Colon (tissue), 2 donors: ENCODE measurements around the gene ARRB2.

Experiments
- FAIRE-seq: peaks from 2 replicates; lab custom pipeline; 2012; peaks lifted over from hg19 to GRCh38; lab: Jason Lieb, UNC
- donor health status: control.
- donor health status: control.

ARRB2 gene

DNA sequence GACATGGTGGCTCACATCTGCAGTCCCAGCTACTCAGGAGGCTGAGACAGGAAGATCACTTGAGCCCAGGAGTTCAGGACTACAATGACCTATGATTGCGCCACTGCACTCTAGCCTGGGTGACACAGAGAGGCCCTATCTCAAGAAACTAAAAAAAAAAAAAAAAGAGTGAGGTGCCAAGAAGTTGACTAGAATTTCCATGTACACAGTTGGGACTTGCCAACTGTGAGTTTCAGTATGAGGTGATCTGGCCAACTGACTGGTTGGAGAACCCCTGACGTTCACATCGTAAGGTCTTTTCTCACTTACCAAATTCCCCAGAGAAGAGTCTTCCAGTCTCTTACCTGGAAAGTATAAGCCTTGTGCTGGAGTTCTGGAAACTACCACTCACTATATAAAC, 17.7 kb downstream of the ARRB2 start:
- no peak for FAIRE-seq

DNA sequence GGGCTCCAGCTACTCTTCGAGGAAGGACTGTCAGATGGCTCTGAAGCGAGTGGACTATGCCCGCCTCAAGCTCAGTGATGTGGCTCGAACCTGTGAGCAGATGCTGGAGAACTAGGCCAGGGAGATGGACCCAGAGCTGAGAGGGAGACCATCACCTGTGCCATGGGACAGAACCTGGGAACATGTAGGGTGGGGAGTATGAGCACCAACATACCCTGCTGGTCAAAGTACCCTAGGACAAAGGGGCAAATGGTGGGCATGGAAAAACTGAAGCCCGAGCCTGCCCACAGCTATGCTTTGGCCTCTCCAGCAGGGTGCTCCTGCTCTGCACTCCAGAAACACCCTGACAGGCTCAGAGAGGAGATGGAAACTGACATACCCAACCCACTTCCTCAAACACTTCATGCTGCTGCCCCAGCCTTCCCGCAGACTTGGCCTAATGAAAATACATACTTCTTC, 22.7 kb downstream of the ARRB2 start:
- FAIRE-seq = no peak

DNA sequence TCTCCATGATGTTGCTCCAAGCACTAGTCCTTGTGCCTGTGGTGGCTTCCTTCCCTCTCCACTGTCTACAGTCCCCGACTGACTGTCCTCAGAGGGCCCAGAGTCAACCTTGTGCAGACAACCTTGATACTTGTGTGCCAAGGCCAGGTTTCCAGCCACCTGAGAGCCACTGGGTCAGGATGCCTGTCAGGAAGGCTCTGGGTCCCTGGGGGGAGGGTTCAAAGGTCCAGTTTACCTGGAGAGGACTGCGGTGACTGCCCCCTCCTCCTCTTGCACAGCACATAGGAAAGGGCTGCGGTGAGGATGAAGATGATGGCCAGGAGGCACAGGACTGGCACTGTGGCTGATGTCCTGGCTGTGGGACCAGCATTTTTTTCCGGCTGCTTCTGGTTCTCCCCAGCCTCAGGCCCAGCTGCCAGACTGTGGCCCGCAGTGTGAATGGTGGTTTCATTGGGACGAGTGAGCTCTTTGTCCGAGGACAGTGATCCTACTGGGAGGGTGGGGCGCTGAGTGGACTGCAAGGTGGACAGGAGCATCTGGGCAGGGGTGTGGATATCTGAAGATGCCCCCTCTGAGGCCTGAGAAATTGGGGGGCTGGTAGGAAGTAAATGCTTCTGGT, 24.5 kb downstream of the ARRB2 start:
- FAIRE-seq = no peak

DNA sequence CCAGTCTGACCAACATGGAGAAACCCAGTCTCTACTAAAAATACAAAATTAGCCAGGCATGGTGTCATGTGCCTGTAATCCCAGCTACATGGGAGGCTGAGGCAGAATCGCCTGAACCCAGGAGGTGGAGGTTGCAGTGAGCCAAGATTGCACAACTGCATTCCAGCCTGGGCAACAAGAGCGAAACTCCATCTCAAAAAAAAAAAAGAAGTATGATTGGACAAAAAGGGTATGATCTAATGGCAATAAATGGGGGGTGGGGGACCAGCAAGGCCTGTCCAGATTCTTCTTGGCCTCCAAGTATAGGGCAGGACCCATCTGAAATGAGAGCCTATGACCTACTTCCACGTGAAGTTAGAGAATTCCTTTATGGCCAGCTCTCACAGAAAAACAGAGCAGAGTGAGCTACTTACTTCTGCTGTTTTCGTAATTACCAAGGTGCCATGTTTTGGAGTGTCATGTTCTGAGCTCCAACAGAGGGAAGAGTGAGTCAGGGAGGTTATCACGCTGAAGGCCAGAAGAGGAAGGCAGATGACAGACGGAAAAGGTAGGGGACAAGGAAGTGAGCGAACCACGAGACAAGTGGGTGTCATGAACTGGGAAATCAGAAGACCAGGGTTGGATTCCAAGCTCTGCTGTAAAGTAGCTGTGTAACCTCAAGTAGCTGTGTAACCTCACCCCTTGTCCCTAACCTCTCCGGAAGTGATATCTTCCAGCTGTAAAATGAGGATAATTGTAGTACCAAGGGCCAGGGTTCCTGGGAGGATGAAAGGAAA, 25.6 kb downstream of the ARRB2 start:
- FAIRE-seq = no peak

DNA sequence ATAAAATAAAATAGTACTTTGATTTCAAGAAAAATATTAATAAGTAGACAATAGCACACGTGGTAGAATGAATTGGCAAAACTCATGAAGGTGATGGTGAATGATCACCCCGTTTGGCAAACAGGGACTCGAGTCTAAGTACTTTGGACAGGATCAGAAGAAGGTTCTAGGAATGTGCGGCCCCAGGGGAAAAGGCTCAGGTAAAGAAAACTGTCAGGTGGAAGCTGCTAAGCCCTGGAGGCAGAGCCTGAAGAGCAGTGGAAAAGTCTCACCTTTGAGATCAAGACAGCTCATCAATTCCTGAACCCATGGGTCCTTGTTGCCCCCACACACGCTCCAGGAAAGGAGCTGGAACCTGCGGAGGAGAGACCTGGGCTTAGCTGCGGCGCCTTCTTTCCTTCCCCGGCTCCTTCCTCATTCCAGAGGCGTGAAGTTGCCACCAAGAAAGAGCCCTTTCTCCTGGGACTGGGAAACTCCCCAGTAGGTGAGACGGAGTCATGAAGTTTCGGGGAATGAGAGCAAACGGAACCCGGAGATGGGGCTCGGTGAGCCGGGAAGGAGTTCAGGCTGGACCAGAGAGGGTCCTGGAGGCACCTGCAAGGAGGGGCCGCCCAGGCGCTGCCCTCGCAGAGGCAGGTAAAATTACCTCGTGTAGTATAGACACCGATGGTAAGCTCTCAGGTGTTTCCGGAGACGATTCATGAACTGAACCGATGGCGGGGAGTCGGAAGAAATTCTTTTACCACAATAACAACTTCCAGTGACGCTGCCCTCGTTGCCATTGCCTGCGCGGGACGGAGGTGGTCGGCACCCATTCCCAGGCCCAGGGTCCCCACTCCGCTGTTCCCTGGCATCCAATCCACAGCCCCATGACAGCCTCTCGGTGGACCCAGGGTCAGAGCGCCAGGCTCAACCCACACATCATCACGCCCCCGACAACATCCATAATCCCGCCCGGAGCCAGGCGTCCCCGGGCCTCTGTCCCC, 28.0 kb downstream of the ARRB2 start:
- no peak for FAIRE-seq

DNA sequence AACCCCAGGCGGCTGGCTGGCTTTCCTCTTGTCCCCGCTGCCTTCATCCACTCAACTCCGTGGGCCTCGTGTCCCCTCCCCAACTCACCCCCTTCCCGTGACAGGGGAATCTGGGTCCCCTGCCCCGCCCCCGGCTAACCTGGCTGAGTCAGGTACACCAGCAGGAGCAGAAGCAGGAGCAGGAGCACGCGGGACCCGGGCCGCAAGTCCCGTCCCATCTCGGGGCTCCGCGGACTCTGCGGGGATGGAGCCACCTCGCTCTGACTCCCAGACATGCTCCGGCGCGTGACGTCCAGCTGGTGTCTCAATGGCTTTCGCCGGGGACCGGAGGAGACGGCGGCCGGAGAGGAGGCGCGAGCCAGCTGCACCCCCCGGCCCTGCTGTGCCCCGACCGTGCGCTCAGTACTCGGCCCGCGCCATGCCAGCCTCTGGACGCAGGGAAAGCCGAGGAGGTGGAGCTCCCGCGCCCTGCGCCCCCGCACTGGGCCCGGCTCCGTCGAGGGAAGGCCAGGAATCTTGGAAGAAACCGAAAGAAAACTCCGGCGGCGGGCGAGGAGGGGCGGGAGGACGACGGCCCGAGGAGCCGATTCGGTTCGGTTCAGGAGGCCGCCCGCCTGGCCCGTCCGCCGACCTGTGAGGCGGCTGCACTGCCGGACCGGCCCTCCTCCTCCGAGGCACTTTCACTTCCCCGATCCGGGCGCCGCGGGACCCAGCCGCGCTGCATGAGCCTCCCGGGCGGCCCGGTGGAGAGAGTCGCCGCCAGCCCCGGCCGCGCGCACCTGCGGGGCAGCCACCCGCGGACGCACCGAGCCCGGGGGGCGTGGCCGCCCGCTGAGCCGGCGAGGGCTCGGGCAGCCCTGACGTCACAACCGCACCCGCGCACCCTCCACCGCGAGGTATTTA, 28.9 kb downstream of the ARRB2 start, which contains the start of the genes CXCL16 and ZMYND15:
Gene CXCL16, minus strand, starts transcription at position 807 of the 903 bp plus-strand sequence. Its CDS starts 589 bp downstream, at position 218.
Gene ZMYND15, plus strand, starts transcription at position 712 of the 903 bp plus-strand sequence. CDS start 716 bp downstream, outside the sequence.
- FAIRE-seq = no peak

DNA sequence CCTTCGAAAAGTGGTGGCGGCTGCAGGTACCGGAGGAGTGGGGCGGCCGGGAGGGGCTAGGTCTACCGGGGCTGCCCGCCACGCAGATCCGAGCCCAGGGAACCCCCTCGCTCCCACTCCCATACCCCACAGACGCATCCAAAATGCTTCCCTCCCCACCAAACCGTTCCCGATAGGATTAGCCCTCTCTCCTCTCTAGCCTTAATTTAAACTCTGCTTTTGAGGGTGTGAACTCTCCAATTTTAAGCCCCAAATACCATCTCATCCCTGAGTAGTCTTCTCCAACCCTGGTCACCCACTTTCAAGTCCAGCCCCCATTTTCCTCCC, 29.6 kb downstream of the ARRB2 start:
- no peak for FAIRE-seq

DNA sequence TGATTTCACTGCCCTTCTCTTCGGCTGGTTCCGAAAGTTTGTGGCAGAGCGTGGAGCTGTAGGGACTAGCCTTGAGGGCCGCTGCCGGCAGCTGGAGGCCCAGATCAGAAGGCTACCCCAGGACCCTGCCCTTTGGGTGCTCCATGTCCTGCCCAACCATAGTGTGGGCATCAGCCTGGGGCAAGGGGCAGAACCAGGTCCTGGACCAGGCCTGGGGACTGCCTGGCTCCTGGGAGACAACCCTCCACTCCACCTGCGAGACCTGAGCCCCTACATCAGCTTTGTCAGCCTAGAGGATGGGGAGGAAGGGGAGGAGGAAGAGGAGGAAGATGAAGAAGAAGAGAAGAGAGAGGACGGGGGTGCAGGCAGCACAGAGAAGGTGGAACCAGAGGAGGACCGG, 30.2 kb downstream of the ARRB2 start:
- no peak for FAIRE-seq

DNA sequence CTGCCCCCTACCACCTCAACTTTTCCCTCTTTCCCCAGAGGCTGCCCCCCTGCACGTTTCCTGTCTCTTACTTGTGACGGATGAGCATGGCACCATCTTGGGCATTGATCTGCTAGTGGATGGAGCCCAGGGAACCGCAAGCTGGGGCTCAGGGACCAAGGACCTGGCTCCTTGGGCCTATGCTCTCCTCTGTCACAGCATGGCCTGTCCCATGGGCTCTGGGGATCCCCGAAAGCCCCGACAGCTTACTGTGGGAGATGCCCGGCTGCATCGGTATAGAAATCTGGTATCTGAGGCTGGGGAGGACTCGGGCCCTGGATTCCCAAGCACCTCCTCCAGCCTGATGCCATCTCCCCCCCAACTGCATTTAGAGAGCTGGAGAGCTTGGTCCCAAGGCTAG, 31.1 kb downstream of the ARRB2 start:
- no peak for FAIRE-seq

DNA sequence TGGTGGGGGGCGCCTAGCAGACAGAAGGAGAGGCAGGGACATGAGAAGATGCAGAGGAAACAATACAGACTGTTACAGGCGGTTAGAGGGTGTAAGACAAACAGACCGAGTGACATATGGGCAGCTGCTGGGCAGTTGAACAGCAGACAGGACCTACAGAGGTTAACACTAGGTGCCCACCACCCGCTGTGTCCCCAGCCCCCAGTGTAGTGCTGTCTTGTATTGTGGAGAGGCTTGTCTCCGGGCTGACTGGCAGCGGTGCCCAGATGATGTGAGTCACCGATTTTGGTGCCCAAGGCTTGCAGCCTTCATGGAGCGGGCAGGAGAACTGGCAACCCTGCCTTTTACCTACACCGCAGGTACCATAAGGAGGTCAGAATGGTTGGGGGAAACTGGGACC, 31.7 kb downstream of the ARRB2 start:
- FAIRE-seq = no peak

DNA sequence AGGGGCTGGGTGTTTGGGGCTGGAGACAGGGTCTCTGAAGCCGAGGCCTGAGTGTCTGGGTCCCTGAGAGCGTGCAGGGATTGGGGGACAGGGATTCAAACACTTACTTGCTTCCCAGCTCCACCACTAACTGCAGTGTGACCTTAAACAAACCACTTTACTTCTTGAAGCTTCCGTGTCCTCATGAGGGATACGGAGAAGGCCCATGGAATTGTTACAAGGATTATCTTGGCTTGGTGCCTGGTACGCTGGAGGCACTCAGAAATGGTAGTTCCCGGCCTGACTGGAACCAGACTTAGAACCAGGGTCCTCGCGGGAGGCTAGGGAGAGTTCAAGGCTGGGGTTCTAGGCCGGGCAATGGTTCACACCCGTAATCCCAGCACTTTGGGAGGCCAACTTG, 32.2 kb downstream of the ARRB2 start:
- FAIRE-seq = no peak

DNA sequence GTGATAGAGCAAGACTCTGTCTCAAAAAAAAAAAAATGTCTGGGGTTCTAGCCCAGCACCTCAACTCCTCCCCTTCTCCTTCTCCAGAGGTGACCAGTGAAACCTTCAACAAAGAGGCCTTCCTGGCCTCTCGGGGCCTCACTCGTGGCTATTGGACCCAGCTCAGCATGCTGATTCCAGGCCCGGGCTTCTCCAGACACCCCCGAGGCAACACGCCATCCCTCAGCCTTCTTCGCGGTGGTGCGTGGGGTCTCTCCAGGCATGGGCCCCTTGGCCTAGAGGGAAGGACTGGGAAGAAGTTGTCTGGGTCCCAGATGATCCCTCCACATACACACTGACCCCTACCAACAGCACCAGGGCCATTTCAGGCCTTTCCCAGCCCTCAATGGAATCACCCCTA, 32.8 kb downstream of the ARRB2 start:
- no peak for FAIRE-seq

DNA sequence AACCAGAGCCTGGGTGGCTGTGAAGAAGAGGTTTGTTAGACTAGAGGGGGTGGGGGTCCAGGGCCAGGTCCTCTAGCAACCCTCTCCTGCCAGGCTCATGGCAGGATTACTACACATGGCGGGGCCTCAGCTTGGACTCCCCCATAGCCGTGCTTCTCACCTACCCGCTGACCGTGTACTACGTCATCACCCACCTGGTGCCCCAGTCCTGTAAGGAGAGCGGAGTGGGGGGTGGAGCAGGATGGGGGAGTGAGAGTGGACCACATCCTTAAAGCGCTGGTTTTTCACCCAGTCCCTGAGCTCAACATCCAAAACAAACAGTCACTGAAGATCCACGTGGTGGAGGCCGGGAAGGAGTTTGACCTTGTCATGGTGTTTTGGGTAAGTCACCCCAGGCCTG, 33.5 kb downstream of the ARRB2 start:
- no peak for FAIRE-seq

DNA sequence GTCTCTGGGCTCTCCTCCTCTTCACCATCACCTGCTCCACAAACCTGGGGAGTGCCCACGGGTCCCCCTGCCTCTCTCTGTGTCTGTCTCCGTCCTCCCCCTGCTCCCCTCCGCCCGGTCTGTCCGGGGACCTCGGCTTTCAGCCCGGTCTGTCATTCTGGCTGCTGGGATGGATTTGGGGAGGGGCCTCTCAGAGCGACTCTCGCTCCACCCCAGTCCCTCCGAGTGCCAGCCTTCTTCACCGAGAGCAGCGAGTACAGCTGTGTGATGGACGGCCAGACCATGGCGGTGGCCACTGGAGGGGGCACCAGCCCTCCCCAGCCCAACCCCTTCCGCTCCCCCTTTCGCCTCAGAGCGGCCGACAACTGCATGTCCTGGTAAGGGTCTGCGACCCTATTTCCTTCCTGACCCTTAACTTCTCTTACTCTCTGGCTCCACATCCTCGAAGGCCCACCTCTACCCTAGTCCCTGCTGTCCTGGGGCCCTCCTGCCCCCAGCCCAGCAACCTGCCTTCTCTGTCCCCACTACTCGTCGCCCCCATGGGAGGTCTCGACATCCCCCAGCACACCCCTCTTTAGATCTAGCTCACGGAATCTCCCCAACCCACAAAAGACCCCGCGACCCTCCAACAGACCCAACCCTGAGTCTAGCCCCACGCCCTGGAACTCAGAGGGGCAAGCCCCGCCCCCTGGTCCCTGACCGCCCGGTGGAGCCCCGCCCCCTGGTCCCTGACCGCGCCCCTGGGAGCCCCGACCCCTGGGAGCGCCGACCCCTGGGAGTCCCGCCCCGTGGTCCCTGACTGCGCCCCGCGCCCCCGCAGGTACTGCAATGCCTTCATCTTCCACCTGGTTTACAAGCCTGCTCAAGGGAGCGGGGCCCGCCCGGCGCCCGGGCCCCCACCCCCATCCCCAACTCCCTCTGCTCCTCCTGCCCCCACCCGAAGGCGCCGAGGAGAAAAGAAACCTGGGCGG, 34.9 kb downstream of the ARRB2 start:
- FAIRE-seq = no peak

DNA sequence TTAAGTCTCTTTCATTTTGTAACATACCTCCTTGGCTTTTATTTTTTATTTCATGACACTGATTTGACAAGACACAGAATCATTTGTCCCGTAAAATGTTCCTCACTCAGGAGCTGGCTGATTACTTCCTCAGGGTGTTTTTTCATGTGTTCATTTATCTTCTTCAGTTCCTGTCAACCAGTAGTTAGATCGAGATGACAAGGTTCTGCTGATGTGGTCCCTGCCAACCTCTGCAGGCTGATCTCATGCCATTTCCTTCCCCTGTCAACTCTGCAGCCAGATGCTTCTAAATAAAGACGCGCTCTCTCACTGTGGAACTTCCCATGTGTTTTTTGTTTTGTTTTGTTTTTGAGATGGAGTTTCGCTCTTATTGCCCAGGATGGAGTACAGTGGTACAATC, 37.4 kb downstream of the ARRB2 start:
- FAIRE-seq = no peak

DNA sequence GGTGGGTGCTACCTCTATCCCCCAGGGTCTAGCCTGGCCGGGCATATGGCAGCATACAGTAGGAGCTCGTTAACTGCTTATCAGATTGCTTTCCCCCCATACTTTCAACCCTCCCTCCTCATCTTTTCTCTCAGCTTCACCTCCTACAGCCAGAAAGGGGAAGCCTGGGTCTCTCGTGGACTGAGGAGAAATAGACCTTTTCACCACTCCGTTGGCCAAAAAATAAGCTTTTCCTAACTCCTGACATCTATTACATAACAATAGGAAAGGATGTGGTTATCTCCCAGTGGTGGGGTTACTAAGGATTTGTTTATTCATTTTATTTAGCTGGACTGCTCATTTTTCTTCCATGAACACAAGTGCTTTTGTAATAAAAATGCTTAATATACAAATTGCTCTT, 38.3 kb downstream of the ARRB2 start:
- FAIRE-seq = no peak

DNA sequence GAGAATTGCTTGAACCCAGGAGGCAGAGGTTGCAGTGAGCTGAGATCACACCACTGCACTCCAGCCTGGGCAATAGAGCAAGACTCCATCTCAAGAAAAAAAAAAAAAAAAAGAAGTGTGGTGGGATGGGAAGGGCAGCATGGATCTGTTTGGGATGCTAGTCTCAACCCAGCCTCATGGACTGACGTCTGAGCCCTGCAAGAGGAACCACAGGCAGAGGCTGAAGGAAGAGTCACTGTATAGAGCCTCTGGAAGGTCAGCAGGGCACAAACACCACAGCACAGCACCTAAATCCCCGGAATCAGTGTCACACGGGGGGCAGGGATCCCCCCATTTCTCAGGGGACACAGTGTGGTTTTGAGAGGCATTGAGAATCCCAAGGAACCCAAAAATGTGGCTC, 40.2 kb downstream of the ARRB2 start:
- FAIRE-seq = no peak

DNA sequence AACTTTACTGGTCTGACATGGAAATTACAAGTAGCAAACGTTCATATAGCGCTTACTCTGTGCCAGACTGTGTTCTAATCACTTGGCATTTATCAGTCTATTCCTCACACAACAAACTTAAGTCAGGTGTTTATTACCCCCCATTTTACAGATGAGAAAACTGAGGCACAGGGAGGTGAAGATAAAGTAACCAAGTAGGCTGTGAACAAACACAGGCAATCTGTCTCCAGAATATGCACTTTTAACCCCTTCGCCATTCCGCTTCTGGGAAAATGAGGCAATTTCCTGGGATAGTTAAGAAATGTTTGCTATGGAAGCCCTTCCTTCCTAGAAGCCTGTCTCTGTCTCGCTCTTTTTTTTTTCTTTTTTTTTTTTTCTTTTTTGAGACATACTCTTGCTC, 41.5 kb downstream of the ARRB2 start:
- FAIRE-seq = no peak

DNA sequence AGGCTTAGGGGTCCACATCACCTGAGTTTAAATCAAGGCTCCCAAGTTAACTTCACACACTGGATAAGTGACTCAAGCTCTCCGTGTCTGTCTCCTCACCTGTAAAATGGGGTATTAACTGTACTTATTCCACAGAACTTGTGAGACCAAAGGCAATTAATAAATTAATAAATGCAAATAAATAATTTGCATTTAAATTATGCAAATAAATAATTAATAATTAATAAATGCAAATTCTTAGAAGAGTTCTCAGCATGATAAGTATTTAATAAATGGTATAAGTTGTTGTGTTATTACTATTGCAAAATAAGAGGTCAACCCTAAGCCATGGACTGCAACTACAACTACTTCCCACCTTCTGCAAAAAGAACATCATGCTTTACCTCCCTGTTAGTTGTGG, 43.0 kb downstream of the ARRB2 start:
- no peak for FAIRE-seq

DNA sequence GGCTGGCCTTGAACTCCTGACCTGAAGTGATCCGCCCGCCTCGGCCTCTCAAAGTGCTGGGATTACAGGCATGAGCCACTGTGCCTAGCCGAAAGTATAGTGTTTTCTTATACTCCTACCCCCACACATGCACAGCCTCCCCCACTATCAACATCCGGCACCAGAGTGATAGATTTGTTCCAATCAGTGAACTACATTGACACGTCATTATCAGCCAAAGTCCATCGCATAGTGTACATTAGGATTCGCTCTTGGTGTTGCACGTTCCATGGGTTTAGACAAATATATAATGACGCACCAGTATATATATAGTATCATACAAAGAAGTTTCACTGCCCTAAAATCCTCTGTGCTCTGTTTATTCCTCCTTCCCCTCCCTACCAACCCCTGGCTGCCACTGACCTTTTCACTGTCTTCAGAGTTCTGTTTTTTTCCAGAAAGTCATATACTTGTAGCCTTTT, 49.4 kb downstream of the ARRB2 start:
- no peak for FAIRE-seq
